ENCODE measurements around the gene KRTAP10-1.

DNA sequence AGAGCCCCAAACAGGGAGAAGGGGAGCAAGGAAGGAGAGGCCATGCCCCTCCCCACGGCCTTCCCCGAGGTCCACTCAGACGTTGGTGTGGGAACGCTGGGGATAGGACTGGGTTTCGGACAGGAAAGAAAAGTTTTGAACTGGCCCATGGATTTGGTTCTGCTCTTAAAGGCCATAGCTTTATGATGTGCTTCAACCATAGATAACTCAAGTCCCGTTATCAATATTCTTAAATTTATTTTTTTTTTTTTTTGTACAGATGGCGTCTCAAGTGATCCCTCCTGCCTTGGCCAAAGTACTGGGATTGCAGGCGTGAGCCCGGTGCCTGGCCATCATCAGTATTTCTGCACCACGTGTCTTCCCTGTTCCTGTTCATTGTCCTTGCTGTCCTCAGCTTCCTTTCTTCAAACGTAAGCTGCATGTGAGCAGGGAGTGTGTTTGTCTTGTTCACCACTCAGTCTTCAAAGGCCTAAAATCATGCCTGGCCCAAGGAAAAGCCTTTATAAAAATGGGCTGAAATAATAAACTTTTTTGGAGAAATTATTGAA lies 820 bp upstream of the KRTAP10-1 start:
- TF ChIP-seq, protein P1, sequence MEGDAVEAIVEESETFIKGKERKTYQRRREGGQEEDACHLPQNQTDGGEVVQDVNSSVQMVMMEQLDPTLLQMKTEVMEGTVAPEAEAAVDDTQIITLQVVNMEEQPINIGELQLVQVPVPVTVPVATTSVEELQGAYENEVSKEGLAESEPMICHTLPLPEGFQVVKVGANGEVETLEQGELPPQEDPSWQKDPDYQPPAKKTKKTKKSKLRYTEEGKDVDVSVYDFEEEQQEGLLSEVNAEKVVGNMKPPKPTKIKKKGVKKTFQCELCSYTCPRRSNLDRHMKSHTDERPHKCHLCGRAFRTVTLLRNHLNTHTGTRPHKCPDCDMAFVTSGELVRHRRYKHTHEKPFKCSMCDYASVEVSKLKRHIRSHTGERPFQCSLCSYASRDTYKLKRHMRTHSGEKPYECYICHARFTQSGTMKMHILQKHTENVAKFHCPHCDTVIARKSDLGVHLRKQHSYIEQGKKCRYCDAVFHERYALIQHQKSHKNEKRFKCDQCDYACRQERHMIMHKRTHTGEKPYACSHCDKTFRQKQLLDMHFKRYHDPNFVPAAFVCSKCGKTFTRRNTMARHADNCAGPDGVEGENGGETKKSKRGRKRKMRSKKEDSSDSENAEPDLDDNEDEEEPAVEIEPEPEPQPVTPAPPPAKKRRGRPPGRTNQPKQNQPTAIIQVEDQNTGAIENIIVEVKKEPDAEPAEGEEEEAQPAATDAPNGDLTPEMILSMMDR (optimal IDR thresholded peaks at IDR 0.05 in 1 of 3, IDR thresholded peaks at IDR 0.05 in 1 of 3, conservative IDR thresholded peaks at IDR 0.05 in 1 of 3; ENCODE audit: extremely low read depth in 1 of 3, insufficient read depth in 2 of 3, low read length in 3 of 3) = no peak
- TF ChIP-seq EZH2 (IDR thresholded peaks at IDR 0.05; ENCODE audit: low read length) = no peak
